Fibroblast of lung (primary cell): ENCODE measurements around the gene EPS8L2. TPM values are rescaled to one million over a fixed set of nuclear protein-coding genes. Genes with fewer than 3 reads are reported as not detected.

Experiments used
- DNase-seq, 2 donors: peaks; one replicate each; pipeline versions ENCODE4 v3.0.0 to v3.0.0-alpha.2; 2010; ENCODE audit warnings: low read depth in 2 of 2
- H2AFZ ChIP-seq: 2 replicates; pipeline ENCODE4 v1.5.1; 2012; ENCODE audit warnings: low read length, control low read depth, inconsistent platforms
- H3K27ac ChIP-seq: 2 replicates; pipeline ENCODE4 v1.5.1; 2011; ENCODE audit warnings: low read length, control low read depth; ENCODE audit not compliant: insufficient read depth
- H3K27me3 ChIP-seq: 2 replicates; pipeline ENCODE4 v1.5.1; 2011; ENCODE audit warnings: mild to moderate bottlenecking, low read length; ENCODE audit not compliant: control insufficient read depth, insufficient read depth
- H3K36me3 ChIP-seq: 2 replicates; pipeline ENCODE4 v1.5.1; 2011; ENCODE audit warnings: low read length; ENCODE audit not compliant: control insufficient read depth, insufficient read depth
- H3K4me1 ChIP-seq: 2 replicates; pipeline ENCODE4 v1.5.1; 2011; ENCODE audit warnings: low read length; ENCODE audit not compliant: control insufficient read depth, insufficient read depth; ENCODE audit errors: extremely low read depth
- H3K4me2 ChIP-seq: 2 replicates; pipeline ENCODE4 v1.5.1; 2011; ENCODE audit warnings: low read length, control low read depth; ENCODE audit not compliant: insufficient read depth; ENCODE audit errors: extremely low read depth
- H3K4me3 ChIP-seq, 4 experiments: fragments of 200-600 bp in 1 of 4; sonication (generic) in 1 of 4; replicated peaks in 1 of 4; 2 replicates each; pipeline ENCODE4 v1.5.1; 2011 to 2016; ENCODE audit warnings: low read length in 4 of 4, low read depth in 3 of 4, mild to moderate bottlenecking in 3 of 4, control low read depth in 2 of 4, inconsistent platforms in 1 of 4, mixed read lengths in 1 of 4; ENCODE audit not compliant: insufficient read depth in 1 of 4; ENCODE audit errors: control extremely low read depth in 1 of 4
- H3K79me2 ChIP-seq: 2 replicates; pipeline ENCODE4 v1.5.1; 2012; ENCODE audit warnings: mild to moderate bottlenecking, low read length, inconsistent platforms; ENCODE audit not compliant: control insufficient read depth, insufficient read depth
- H3K9ac ChIP-seq: 2 replicates; pipeline ENCODE4 v1.5.1; 2011; ENCODE audit warnings: mild to moderate bottlenecking, low read length, control low read depth; ENCODE audit not compliant: insufficient read depth
- H3K9me3 ChIP-seq: 2 replicates; pipeline ENCODE4 v1.5.1; 2012; ENCODE audit warnings: low read depth, low read length; ENCODE audit not compliant: control insufficient read depth, insufficient read depth
- H4K20me1 ChIP-seq: 2 replicates; pipeline ENCODE4 v1.5.1; 2011; ENCODE audit warnings: low read length; ENCODE audit not compliant: control insufficient read depth, insufficient read depth; ENCODE audit errors: extremely low read depth
- CTCF ChIP-seq, 2 donors: IDR thresholded peaks in 1 of 2; conservative IDR thresholded peaks in 1 of 2; 1 replicate in 1 of 2; 2 replicates in 1 of 2; pipeline ENCODE4 v1.5.1; 2011 to 2012; ENCODE audit warnings: low read length in 2 of 2, control low read depth in 1 of 2, inconsistent platforms in 1 of 2, low read depth in 1 of 2, mild to moderate bottlenecking in 1 of 2
- EZH2 ChIP-seq: IDR thresholded peaks from 2 replicates; pipeline ENCODE4 v1.5.1; 2012; ENCODE audit warnings: low read length, control low read depth, mild to moderate bottlenecking; ENCODE audit errors: missing control alignments
- polyA plus RNA-seq, 2 donors: library from polyadenylated mRNA; depleted of rRNA in 1 of 2; stranded (reverse) in 1 of 2; unstranded in 1 of 2; fragments of >200 nt; gene quantifications; 2 replicates each; pipeline ENCODE4 v1.2.1, GENCODE V29; 2011 to 2012; ENCODE audit warnings: missing spikeins in 1 of 2
- total RNA-seq: library from RNA; depleted of rRNA; stranded (reverse); fragments of >200 nt; gene quantifications from 2 replicates; pipeline ENCODE4 v1.2.1, GENCODE V29; 2014

The EPS8L2 gene
- total and polyA plus RNA-seq, 2 donors (not counting 1 experiment from before 2014, with no cell fraction given) = 18.4 to 54.2 TPM

DNA sequence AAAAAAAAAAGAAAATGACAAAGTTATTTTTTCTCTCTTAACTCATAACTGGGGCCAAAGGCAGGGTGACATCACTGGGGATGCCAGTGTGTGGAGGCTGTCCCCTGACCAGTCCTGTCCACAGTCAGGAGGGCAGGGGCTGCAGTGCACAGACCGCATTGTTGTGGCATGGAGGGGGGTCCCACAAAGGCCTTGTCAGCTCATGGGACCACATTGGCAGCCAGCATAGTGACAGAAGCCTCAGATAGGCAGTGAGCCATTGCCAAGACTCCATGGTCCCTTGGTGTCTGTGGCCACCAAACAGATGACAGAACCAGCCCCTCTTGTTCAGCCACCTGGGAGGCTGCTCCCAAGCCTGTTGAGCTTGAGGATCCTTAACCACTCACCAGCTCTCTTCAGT, 6.3 kb upstream of the EPS8L2 start:
- Histone ChIP-seq H3K9ac (no peak overlapping the region), H3K27me3 (no peaks in the 10 kb centered on the region), H4K20me1 (no peaks in the 10 kb centered on the region), H3K27ac (no peak overlapping the region), H3K36me3 (peaks cover 12% of the 10 kb centered on the region), H3K4me2 (no peak overlapping the region), H3K4me1 (peaks cover 6% of the 10 kb centered on the region), H3K4me3 (no peak overlapping the region), H2AFZ (no peak overlapping the region), H3K9me3 (no peaks in the 10 kb centered on the region), H3K79me2 (peaks cover 9% of the 10 kb centered on the region)
- TF ChIP-seq EZH2 (no peak), CTCF (conservative IDR thresholded peaks at IDR 0.05 in 1 of 2, IDR thresholded peaks at IDR 0.05 in 1 of 2; ENCODE audit: low read depth in 1 of 2, low read length in 2 of 2) (no peak)
- DNase-seq = no peak

- H3K4me2 ChIP-seq = no peak overlapping the region
- no peaks in the 10 kb centered on the region for H4K20me1 ChIP-seq
- H3K27me3 ChIP-seq = no peaks in the 10 kb centered on the region
- H3K4me1 ChIP-seq = peaks cover 10% of the 10 kb centered on the region
- peaks cover 6% of the 10 kb centered on the region for H3K79me2 ChIP-seq
- no peaks in the 10 kb centered on the region for H3K9me3 ChIP-seq
- DNase-seq = no peak
- no peak overlapping the region for H3K27ac ChIP-seq
- no peak overlapping the region for H2AFZ ChIP-seq
- peaks cover 14% of the 10 kb centered on the region for H3K36me3 ChIP-seq
- H3K9ac ChIP-seq = no peak overlapping the region
- TF ChIP-seq EZH2 (no peak), CTCF (conservative IDR thresholded peaks at IDR 0.05 in 1 of 2, IDR thresholded peaks at IDR 0.05 in 1 of 2; ENCODE audit: low read depth in 1 of 2, low read length in 2 of 2) (no peak)
- H3K4me3 ChIP-seq = no peak overlapping the region
Measured at GRCh38 chr11:701741-702461, 4.1 kb upstream of the EPS8L2 start.

- no peak overlapping the region for H3K9ac ChIP-seq
- H3K4me3 ChIP-seq = no peak overlapping the region
- TF ChIP-seq CTCF (conservative IDR thresholded peaks at IDR 0.05 in 1 of 2, IDR thresholded peaks at IDR 0.05 in 1 of 2; ENCODE audit: low read depth in 1 of 2, low read length in 2 of 2) (no peak), EZH2 (no peak)
- no peak overlapping the region for H2AFZ ChIP-seq
- H3K36me3 ChIP-seq = peaks cover 14% of the 10 kb centered on the region
- peaks cover 3% of the 10 kb centered on the region for H3K79me2 ChIP-seq
- H3K27me3 ChIP-seq = no peaks in the 10 kb centered on the region
- peaks cover 14% of the 10 kb centered on the region for H3K4me1 ChIP-seq
- no peaks in the 10 kb centered on the region for H4K20me1 ChIP-seq
- H3K9me3 ChIP-seq = no peaks in the 10 kb centered on the region
- no peak for DNase-seq
- H3K27ac ChIP-seq = no peak overlapping the region
- no peak overlapping the region for H3K4me2 ChIP-seq
Measured at GRCh38 chr11:702462-703461, 3.3 kb upstream of the EPS8L2 start.
